SK-N-SH treated with all-trans-retinoic acid at 6 μM for 48 hours (cell line): Measurements from ENCODE around the gene HEYL.

ENCODE experiments used
- CSDC2 ChIP-seq: fragments of 250-450 bp; sonication (Bioruptor Pico); IDR thresholded peaks from 2 replicates; pipeline ENCODE4 v1.5.0; 2020; ENCODE audit warnings: mild to moderate bottlenecking, moderate library complexity
- PPARA ChIP-seq: fragments of 250-450 bp; sonication (Bioruptor Pico); IDR thresholded peaks from 2 replicates; pipeline ENCODE4 v1.5.0; 2020; ENCODE audit warnings: mild to moderate bottlenecking, borderline replicate concordance
- RARB ChIP-seq: fragments of 250-450 bp; sonication (Bioruptor Pico); IDR thresholded peaks from 2 replicates; pipeline ENCODE4 v1.8.0; 2021; ENCODE audit warnings: mild to moderate bottlenecking, moderate library complexity
- SNAI2 ChIP-seq: fragments of 250-450 bp; sonication (Bioruptor Pico); IDR thresholded peaks from 2 replicates; pipeline ENCODE4 v1.5.0; 2020; ENCODE audit warnings: mild to moderate bottlenecking, moderate library complexity
- ZFP3 ChIP-seq: fragments of 250-450 bp; sonication (Bioruptor Pico); IDR thresholded peaks from 2 replicates; pipeline ENCODE4 v1.5.0; 2020; ENCODE audit warnings: mild to moderate bottlenecking, moderate library complexity
- ZFP30 ChIP-seq: fragments of 450-650 bp; formaldehyde crosslinking; IDR thresholded peaks from 2 replicates; pipeline ENCODE4 v1.5.0; 2022; ENCODE audit warnings: mild to moderate bottlenecking, moderate library complexity
- ZNF8 ChIP-seq: fragments of 450-650 bp; formaldehyde crosslinking; IDR thresholded peaks from 2 replicates; pipeline ENCODE4 v1.5.0; 2020; ENCODE audit warnings: mild to moderate bottlenecking, moderate library complexity
- TF ChIP-seq, protein P1 (sequence below): fragments of 250-450 bp; sonication (Bioruptor Pico); IDR thresholded peaks from 2 replicates; pipeline ENCODE4 v1.8.0; 2020; ENCODE audit warnings: mild to moderate bottlenecking, moderate library complexity, borderline replicate concordance
- TF ChIP-seq, protein P2 (sequence below): fragments of 250-450 bp; sonication (Bioruptor Pico); IDR thresholded peaks from 2 replicates; pipeline ENCODE4 v1.5.1; 2020; ENCODE audit warnings: low read depth, mild to moderate bottlenecking, moderate library complexity
- TF ChIP-seq, protein P3 (sequence below): fragments of 250-450 bp; sonication (Bioruptor Pico); IDR thresholded peaks from 2 replicates; pipeline ENCODE4 v1.5.1; 2021; ENCODE audit warnings: mild to moderate bottlenecking, moderate library complexity
- TF ChIP-seq, protein P4 (sequence below): fragments of 250-450 bp; sonication (Bioruptor Pico); IDR thresholded peaks from 2 replicates; pipeline ENCODE4 v1.5.0; 2020; ENCODE audit warnings: mild to moderate bottlenecking, moderate library complexity

DNA sequence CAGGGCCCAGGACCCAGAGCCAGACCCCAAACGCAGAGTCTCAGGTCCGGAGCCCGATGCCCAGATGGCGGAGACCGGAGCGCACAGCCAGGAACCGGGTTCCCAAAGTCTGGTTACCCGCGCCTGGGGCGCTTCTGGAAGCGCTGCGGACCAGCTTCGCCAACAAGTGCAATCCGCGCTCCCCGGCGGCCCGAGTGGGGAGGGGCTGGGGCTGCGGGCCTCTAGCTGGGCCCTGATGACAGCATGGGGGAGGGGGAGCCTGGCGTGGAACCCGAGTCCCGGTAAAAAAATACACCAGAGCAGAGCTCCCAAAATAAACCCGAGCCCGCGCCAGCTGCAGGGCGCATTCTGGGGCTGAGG lies 32.0 kb upstream of the HEYL start:
- no peak for TF ChIP-seq ZNF8 (CRISPR knock-in tag)
- no peak for TF ChIP-seq ZFP3
- TF ChIP-seq SNAI2 = no peak
- TF ChIP-seq RARB (CRISPR knock-in tag) = no peak
- TF ChIP-seq, protein P1, sequence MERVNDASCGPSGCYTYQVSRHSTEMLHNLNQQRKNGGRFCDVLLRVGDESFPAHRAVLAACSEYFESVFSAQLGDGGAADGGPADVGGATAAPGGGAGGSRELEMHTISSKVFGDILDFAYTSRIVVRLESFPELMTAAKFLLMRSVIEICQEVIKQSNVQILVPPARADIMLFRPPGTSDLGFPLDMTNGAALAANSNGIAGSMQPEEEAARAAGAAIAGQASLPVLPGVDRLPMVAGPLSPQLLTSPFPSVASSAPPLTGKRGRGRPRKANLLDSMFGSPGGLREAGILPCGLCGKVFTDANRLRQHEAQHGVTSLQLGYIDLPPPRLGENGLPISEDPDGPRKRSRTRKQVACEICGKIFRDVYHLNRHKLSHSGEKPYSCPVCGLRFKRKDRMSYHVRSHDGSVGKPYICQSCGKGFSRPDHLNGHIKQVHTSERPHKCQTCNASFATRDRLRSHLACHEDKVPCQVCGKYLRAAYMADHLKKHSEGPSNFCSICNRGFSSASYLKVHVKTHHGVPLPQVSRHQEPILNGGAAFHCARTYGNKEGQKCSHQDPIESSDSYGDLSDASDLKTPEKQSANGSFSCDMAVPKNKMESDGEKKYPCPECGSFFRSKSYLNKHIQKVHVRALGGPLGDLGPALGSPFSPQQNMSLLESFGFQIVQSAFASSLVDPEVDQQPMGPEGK (CRISPR knock-in tag) = no peak
- TF ChIP-seq, protein P2, sequence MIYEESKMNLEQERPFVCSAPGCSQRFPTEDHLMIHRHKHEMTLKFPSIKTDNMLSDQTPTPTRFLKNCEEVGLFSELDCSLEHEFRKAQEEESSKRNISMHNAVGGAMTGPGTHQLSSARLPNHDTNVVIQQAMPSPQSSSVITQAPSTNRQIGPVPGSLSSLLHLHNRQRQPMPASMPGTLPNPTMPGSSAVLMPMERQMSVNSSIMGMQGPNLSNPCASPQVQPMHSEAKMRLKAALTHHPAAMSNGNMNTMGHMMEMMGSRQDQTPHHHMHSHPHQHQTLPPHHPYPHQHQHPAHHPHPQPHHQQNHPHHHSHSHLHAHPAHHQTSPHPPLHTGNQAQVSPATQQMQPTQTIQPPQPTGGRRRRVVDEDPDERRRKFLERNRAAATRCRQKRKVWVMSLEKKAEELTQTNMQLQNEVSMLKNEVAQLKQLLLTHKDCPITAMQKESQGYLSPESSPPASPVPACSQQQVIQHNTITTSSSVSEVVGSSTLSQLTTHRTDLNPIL = no peak
- TF ChIP-seq, protein P3, sequence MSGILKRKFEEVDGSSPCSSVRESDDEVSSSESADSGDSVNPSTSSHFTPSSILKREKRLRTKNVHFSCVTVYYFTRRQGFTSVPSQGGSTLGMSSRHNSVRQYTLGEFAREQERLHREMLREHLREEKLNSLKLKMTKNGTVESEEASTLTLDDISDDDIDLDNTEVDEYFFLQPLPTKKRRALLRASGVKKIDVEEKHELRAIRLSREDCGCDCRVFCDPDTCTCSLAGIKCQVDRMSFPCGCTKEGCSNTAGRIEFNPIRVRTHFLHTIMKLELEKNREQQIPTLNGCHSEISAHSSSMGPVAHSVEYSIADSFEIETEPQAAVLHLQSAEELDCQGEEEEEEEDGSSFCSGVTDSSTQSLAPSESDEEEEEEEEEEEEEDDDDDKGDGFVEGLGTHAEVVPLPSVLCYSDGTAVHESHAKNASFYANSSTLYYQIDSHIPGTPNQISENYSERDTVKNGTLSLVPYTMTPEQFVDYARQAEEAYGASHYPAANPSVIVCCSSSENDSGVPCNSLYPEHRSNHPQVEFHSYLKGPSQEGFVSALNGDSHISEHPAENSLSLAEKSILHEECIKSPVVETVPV (CRISPR knock-in tag) = no peak
- no peak for TF ChIP-seq PPARA (CRISPR knock-in tag)
- TF ChIP-seq CSDC2 (CRISPR knock-in tag) = no peak
- TF ChIP-seq ZFP30 (CRISPR knock-in tag) = no peak
- TF ChIP-seq, protein P4, sequence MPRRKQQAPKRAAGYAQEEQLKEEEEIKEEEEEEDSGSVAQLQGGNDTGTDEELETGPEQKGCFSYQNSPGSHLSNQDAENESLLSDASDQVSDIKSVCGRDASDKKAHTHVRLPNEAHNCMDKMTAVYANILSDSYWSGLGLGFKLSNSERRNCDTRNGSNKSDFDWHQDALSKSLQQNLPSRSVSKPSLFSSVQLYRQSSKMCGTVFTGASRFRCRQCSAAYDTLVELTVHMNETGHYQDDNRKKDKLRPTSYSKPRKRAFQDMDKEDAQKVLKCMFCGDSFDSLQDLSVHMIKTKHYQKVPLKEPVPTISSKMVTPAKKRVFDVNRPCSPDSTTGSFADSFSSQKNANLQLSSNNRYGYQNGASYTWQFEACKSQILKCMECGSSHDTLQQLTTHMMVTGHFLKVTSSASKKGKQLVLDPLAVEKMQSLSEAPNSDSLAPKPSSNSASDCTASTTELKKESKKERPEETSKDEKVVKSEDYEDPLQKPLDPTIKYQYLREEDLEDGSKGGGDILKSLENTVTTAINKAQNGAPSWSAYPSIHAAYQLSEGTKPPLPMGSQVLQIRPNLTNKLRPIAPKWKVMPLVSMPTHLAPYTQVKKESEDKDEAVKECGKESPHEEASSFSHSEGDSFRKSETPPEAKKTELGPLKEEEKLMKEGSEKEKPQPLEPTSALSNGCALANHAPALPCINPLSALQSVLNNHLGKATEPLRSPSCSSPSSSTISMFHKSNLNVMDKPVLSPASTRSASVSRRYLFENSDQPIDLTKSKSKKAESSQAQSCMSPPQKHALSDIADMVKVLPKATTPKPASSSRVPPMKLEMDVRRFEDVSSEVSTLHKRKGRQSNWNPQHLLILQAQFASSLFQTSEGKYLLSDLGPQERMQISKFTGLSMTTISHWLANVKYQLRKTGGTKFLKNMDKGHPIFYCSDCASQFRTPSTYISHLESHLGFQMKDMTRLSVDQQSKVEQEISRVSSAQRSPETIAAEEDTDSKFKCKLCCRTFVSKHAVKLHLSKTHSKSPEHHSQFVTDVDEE (CRISPR knock-in tag) = no peak
